ENCODE measurements around the gene TCF3.

GRCh38 chr19:1647501-1648458, 4.6 kb downstream of the TCF3 start:
- no peak for TF ChIP-seq EP300 (IDR thresholded peaks at IDR 0.05)
- TF ChIP-seq, protein P1, sequence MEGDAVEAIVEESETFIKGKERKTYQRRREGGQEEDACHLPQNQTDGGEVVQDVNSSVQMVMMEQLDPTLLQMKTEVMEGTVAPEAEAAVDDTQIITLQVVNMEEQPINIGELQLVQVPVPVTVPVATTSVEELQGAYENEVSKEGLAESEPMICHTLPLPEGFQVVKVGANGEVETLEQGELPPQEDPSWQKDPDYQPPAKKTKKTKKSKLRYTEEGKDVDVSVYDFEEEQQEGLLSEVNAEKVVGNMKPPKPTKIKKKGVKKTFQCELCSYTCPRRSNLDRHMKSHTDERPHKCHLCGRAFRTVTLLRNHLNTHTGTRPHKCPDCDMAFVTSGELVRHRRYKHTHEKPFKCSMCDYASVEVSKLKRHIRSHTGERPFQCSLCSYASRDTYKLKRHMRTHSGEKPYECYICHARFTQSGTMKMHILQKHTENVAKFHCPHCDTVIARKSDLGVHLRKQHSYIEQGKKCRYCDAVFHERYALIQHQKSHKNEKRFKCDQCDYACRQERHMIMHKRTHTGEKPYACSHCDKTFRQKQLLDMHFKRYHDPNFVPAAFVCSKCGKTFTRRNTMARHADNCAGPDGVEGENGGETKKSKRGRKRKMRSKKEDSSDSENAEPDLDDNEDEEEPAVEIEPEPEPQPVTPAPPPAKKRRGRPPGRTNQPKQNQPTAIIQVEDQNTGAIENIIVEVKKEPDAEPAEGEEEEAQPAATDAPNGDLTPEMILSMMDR (IDR thresholded peaks at IDR 0.05): no peak
